GM12878 (cell line): ENCODE data around the gene STAT5B. TPM values are rescaled to one million over a fixed set of nuclear protein-coding genes. Genes with fewer than 3 reads are reported as not detected.

Source experiments
- BHLHE40 ChIP-seq, 2 experiments: fragments of 450-650 bp in 1 of 2; IDR thresholded peaks; 2 replicates each; pipeline ENCODE4 v1.6.1; 2011 to 2017; ENCODE audit warnings: low read depth in 2 of 2, borderline replicate concordance in 1 of 2, improper control_type of control experiment in 1 of 2, low read length in 1 of 2, mild to moderate bottlenecking in 1 of 2
- CEBPB ChIP-seq, 2 experiments: fragments of 150-350 bp in 1 of 2; IDR thresholded peaks; 2 replicates each; pipeline ENCODE4 v1.6.1; 2012 to 2014; ENCODE audit warnings: low read depth in 2 of 2, low read length in 2 of 2, borderline replicate concordance in 1 of 2, inconsistent platforms in 1 of 2
- HDAC6 ChIP-seq: fragments of 200-600 bp; sonication (generic); IDR thresholded peaks from one replicate; pipeline ENCODE4 v1.8.0; 2017; ENCODE audit warnings: antibody characterized with exemption; ENCODE audit not compliant: unreplicated experiment
- IKZF2 ChIP-seq, 2 experiments: fragments of 450-650 bp; IDR thresholded peaks; 2 replicates each; pipeline ENCODE4 v1.6.1; 2017; ENCODE audit warnings: mild to moderate bottlenecking in 2 of 2, moderate library complexity in 2 of 2
- JUND ChIP-seq: IDR thresholded peaks from 2 replicates; pipeline ENCODE4 v1.6.1; 2012; ENCODE audit warnings: low read depth, mild to moderate bottlenecking, low read length, improper control_type of control experiment, moderate library complexity
- KAT2A ChIP-seq: conservative IDR thresholded peaks from 2 replicates; pipeline ENCODE4 v1.6.1; 2011; ENCODE audit warnings: low read depth, low read length; ENCODE audit not compliant: control insufficient read depth
- MTA2 ChIP-seq: fragments of 450-650 bp; IDR thresholded peaks from 2 replicates; pipeline ENCODE4 v1.6.1; 2016; ENCODE audit warnings: low read depth, mild to moderate bottlenecking, moderate library complexity
- MTA3 ChIP-seq: IDR thresholded peaks from 2 replicates; pipeline ENCODE4 v1.6.1; 2012; ENCODE audit warnings: low read length, inconsistent platforms, borderline replicate concordance
- MYB ChIP-seq: fragments of 150-350 bp; IDR thresholded peaks from 2 replicates; pipeline ENCODE4 v1.6.1; 2014; ENCODE audit warnings: mild to moderate bottlenecking, low read depth, low read length, borderline replicate concordance
- MYC ChIP-seq: IDR thresholded peaks from 2 replicates; pipeline ENCODE4 v1.6.1; 2011; ENCODE audit warnings: mild to moderate bottlenecking, low read length, moderate library complexity, inconsistent platforms; ENCODE audit not compliant: insufficient read depth, insufficient replicate concordance, insufficient read length, severe bottlenecking
- NBN ChIP-seq: fragments of 450-650 bp; IDR thresholded peaks from 2 replicates; pipeline ENCODE4 v1.6.1; 2016
- NR2C1 ChIP-seq: fragments of 450-650 bp; IDR thresholded peaks from 2 replicates; pipeline ENCODE4 v1.6.1; 2017; ENCODE audit warnings: antibody characterized with exemption, mild to moderate bottlenecking, moderate library complexity
- NR2C2 ChIP-seq: IDR thresholded peaks from 2 replicates; pipeline ENCODE4 v1.6.1; 2011; ENCODE audit warnings: borderline replicate concordance, low read depth; ENCODE audit not compliant: control insufficient read depth, insufficient read length
- RAD21 ChIP-seq: IDR thresholded peaks from 2 replicates; pipeline ENCODE4 v1.6.1; 2011; ENCODE audit warnings: mild to moderate bottlenecking, low read depth, low read length, moderate library complexity; ENCODE audit not compliant: insufficient read depth
- RELB ChIP-seq: fragments of 450-650 bp; IDR thresholded peaks from 2 replicates; pipeline ENCODE4 v1.6.1; 2017; ENCODE audit warnings: low read depth, mild to moderate bottlenecking, moderate library complexity
- RFX5 ChIP-seq: IDR thresholded peaks from 2 replicates; pipeline ENCODE4 v1.6.1; 2011; ENCODE audit warnings: low read depth, low read length, improper control_type of control experiment
- RUNX3 ChIP-seq: IDR thresholded peaks from 2 replicates; pipeline ENCODE4 v1.6.1; 2012; ENCODE audit warnings: low read length, inconsistent platforms
- SMARCA5 ChIP-seq: fragments of 450-650 bp; IDR thresholded peaks from 2 replicates; pipeline ENCODE4 v1.6.1; 2017; ENCODE audit warnings: mild to moderate bottlenecking
- SP1 ChIP-seq: IDR thresholded peaks from one replicate; pipeline ENCODE4 v1.6.1; 2011; ENCODE audit warnings: low read depth, low read length
- SRF ChIP-seq, 2 experiments: IDR thresholded peaks; 2 replicates each; pipeline ENCODE4 v1.6.1; 2011; ENCODE audit warnings: low read depth in 2 of 2, low read length in 2 of 2, mild to moderate bottlenecking in 1 of 2, moderate library complexity in 1 of 2
- ZZZ3 ChIP-seq: IDR thresholded peaks from 2 replicates; pipeline ENCODE4 v1.6.1; 2011; ENCODE audit warnings: low read depth; ENCODE audit not compliant: control insufficient read depth, insufficient read length
- polyA plus RNA-seq, 11 experiments: library from polyadenylated mRNA; depleted of rRNA in 4 of 11; unstranded in 6 of 11; stranded (reverse) in 5 of 11; fragments of >200 nt; fragmentation: Nextera tagmentation in 4 of 11; fragmentation: Illumina TruSeq in 1 of 11; extraction: Ambion mirVana in 4 of 11; extraction: Trizol in 1 of 11; gene quantifications; 1 replicate in 1 of 11; 2 replicates in 10 of 11; pipeline versions ENCODE4 v1.2.1 to v1.2.3, GENCODE V29; 2011 to 2016; ENCODE audit warnings: inconsistent platforms in 2 of 11, missing spikeins in 2 of 11, low read depth in 1 of 11
- total RNA-seq, 4 experiments: library from RNA; depleted of rRNA in 3 of 4; stranded (reverse); fragments of >200 nt in 3 of 4; fragmentation: Illumina TruSeq in 1 of 4; extraction: Trizol in 1 of 4; gene quantifications; 2 replicates each; pipeline versions ENCODE4 v1.2.1 to v1.2.3, GENCODE V29; 2013 to 2021
- TF ChIP-seq, protein P1 (sequence below): fragments of 450-650 bp; IDR thresholded peaks from 2 replicates; pipeline ENCODE4 v1.6.1; 2017; ENCODE audit warnings: borderline replicate concordance
- TF ChIP-seq, protein P2 (sequence below): IDR thresholded peaks from 2 replicates; pipeline ENCODE4 v1.6.1; 2011; ENCODE audit warnings: mild to moderate bottlenecking, low read depth, low read length, moderate library complexity; ENCODE audit not compliant: insufficient replicate concordance

STAT5B gene
- total and polyA plus RNA-seq, 10 of the 15 experiments (the other 5 are each of a cell fraction or from before 2014, with no cell fraction given), result 11.0 to 69.6 (median 46.7) TPM

GRCh38 chr17:42183741-42184711 is 92.2 kb downstream of the STAT5B start (continued):
- TF ChIP-seq MYC, result no peak
- 0 out of 4 replicates have a peak, but pooled peaks of 1 of the 2 experiments have one; percentile 52 for TF ChIP-seq SRF (IDR thresholded peaks at IDR 0.05; ENCODE audit: low read depth in 2 of 2, low read length in 2 of 2)
- TF ChIP-seq, protein P1, sequence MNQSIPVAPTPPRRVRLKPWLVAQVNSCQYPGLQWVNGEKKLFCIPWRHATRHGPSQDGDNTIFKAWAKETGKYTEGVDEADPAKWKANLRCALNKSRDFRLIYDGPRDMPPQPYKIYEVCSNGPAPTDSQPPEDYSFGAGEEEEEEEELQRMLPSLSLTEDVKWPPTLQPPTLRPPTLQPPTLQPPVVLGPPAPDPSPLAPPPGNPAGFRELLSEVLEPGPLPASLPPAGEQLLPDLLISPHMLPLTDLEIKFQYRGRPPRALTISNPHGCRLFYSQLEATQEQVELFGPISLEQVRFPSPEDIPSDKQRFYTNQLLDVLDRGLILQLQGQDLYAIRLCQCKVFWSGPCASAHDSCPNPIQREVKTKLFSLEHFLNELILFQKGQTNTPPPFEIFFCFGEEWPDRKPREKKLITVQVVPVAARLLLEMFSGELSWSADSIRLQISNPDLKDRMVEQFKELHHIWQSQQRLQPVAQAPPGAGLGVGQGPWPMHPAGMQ, result no peak
- peak in 1 of 2 experiments; percentile 28; a peak in 1 of 4 replicates for TF ChIP-seq IKZF2 (IDR thresholded peaks at IDR 0.05)
- no peak for TF ChIP-seq JUND
- TF ChIP-seq NR2C2, result no peak
- no peak for TF ChIP-seq MTA2
- no peak for TF ChIP-seq RFX5
- TF ChIP-seq BHLHE40 (IDR thresholded peaks at IDR 0.05; ENCODE audit: borderline replicate concordance in 1 of 2, low read depth in 2 of 2, low read length in 1 of 2), result peak; percentile 24 to 70; a peak in 3 of 4 replicates
- peak; percentile 52; the same call in 1 of the 2 replicates for TF ChIP-seq NBN
- peak; percentile 98 for TF ChIP-seq SMARCA5
- no peak for TF ChIP-seq MYB
- no peak for TF ChIP-seq HDAC6
- TF ChIP-seq SP1, result no peak
- no peak for TF ChIP-seq RAD21
- TF ChIP-seq RELB, result 0 out of 2 replicates have a peak, but pooled peaks have one; percentile 34
- no peak for TF ChIP-seq KAT2A
- no peak for TF ChIP-seq ZZZ3
- TF ChIP-seq MTA3, result no peak
- peak; percentile 6; the same call in 1 of the 2 replicates for TF ChIP-seq RUNX3
- peak; percentile 40; the same call in 1 of the 2 replicates for TF ChIP-seq NR2C1
- TF ChIP-seq CEBPB (IDR thresholded peaks at IDR 0.05; ENCODE audit: borderline replicate concordance in 1 of 2, low read depth in 2 of 2, low read length in 2 of 2), result no peak
- TF ChIP-seq, protein P2, sequence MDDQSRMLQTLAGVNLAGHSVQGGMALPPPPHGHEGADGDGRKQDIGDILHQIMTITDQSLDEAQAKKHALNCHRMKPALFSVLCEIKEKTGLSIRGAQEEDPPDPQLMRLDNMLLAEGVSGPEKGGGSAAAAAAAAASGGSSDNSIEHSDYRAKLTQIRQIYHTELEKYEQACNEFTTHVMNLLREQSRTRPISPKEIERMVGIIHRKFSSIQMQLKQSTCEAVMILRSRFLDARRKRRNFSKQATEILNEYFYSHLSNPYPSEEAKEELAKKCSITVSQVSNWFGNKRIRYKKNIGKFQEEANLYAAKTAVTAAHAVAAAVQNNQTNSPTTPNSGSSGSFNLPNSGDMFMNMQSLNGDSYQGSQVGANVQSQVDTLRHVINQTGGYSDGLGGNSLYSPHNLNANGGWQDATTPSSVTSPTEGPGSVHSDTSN, result no peak
